Gastroesophageal sphincter (tissue), 3 donors: ENCODE data around the gene KCNQ4.

Source experiments
- POLR2A ChIP-seq, 2 donors: fragments of 450-650 bp; IDR thresholded peaks; one replicate each; pipeline ENCODE4 v1.6.1; 2017; ENCODE audit warnings: antibody characterized with exemption in 2 of 2, mild to moderate bottlenecking in 2 of 2, moderate library complexity in 1 of 2
- TF ChIP-seq, protein P1 (sequence below), 4 experiments: fragments of 200-600 bp in 2 of 4; fragments of 450-650 bp in 2 of 4; sonication (generic) in 1 of 4; IDR thresholded peaks; one replicate each; pipeline ENCODE4 v1.5.1; 2017 to 2019; ENCODE audit warnings: antibody characterized with exemption in 4 of 4, mild to moderate bottlenecking in 2 of 4, moderate library complexity in 2 of 4

GRCh38 chr1:40751802-40752201, 31.8 kb upstream of the KCNQ4 start:
- TF ChIP-seq POLR2A (IDR thresholded peaks at IDR 0.05): no peak
- TF ChIP-seq, protein P1, sequence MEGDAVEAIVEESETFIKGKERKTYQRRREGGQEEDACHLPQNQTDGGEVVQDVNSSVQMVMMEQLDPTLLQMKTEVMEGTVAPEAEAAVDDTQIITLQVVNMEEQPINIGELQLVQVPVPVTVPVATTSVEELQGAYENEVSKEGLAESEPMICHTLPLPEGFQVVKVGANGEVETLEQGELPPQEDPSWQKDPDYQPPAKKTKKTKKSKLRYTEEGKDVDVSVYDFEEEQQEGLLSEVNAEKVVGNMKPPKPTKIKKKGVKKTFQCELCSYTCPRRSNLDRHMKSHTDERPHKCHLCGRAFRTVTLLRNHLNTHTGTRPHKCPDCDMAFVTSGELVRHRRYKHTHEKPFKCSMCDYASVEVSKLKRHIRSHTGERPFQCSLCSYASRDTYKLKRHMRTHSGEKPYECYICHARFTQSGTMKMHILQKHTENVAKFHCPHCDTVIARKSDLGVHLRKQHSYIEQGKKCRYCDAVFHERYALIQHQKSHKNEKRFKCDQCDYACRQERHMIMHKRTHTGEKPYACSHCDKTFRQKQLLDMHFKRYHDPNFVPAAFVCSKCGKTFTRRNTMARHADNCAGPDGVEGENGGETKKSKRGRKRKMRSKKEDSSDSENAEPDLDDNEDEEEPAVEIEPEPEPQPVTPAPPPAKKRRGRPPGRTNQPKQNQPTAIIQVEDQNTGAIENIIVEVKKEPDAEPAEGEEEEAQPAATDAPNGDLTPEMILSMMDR (IDR thresholded peaks at IDR 0.05): no peak
